Endothelial cell of umbilical vein (primary cell): ENCODE measurements around the gene PLXND1. TPM values are rescaled to one million over a fixed set of nuclear protein-coding genes. Genes with fewer than 3 reads are reported as not detected.
A peak's percentile ranks its signal among the peaks of the same experiment; 100 is the strongest.

ENCODE experiments used
- BruUV-seq: library from RNA; stranded (reverse); fragments of 400-500 nt; replicated peaks from 2 replicates; lab custom pipeline; 2021; lab: Mats Ljungman, UMichigan
- CTCF ChIA-PET: fragments of 300-600, 350-600 bp; sonication (Branson Sonifier 250); formaldehyde crosslinking; loops from one replicate; lab custom pipeline; 2021; ENCODE audit warnings: antibody characterized with exemption, inconsistent platforms; lab: Charles Lee
- POLR2A ChIA-PET: fragments of 300-600, 350-600 bp; sonication (Branson Sonifier 250); formaldehyde crosslinking; loops from one replicate; lab custom pipeline; 2021; ENCODE audit warnings: antibody characterized with exemption, inconsistent platforms; lab: Charles Lee
- DNase-seq: peaks from one replicate; pipeline ENCODE4 v3.0.0-alpha.2; 2011; ENCODE audit warnings: low read depth, low spot score
- FAIRE-seq: peaks from 2 replicates; lab custom pipeline; 2011; peaks lifted over from hg19 to GRCh38; lab: Jason Lieb, UNC
- H2AFZ ChIP-seq: 2 replicates; pipeline ENCODE4 v1.6.0; 2012; ENCODE audit warnings: low read depth, low read length, control low read depth, inconsistent platforms
- H3K27ac ChIP-seq: 2 replicates; pipeline ENCODE4 v1.5.1; 2011; ENCODE audit warnings: low read depth, mild to moderate bottlenecking, control low read depth, low read length, moderate library complexity; ENCODE audit not compliant: insufficient read depth
- H3K27me3 ChIP-seq, 2 experiments: 2 replicates each; pipeline versions ENCODE4 v1.6.0 to v1.6.1; 2011; ENCODE audit warnings: low read length in 2 of 2, mixed read lengths in 1 of 2; ENCODE audit not compliant: control insufficient read depth in 2 of 2, insufficient read depth in 2 of 2
- H3K36me3 ChIP-seq, 2 experiments: 2 replicates in 1 of 2; 3 replicates in 1 of 2; pipeline ENCODE4 v1.5.1; 2011; ENCODE audit warnings: low read length in 2 of 2, mild to moderate bottlenecking in 1 of 2, moderate library complexity in 1 of 2; ENCODE audit not compliant: control insufficient read depth in 2 of 2, insufficient read depth in 2 of 2; ENCODE audit errors: extremely low read depth in 1 of 2
- H3K4me1 ChIP-seq: 3 replicates; pipeline ENCODE4 v1.5.1; 2011; ENCODE audit warnings: mild to moderate bottlenecking, low read length; ENCODE audit not compliant: control insufficient read depth, insufficient read depth; ENCODE audit errors: extremely low read depth
- H3K4me2 ChIP-seq: 2 replicates; pipeline ENCODE4 v1.6.1; 2011; ENCODE audit warnings: low read length, control low read depth, mixed read lengths; ENCODE audit not compliant: insufficient read depth
- H3K4me3 ChIP-seq, 3 experiments: fragments of 200-600 bp in 1 of 3; sonication (generic), shearing (Covaris generic) in 1 of 3; replicated peaks in 1 of 3; 2 replicates each; pipeline ENCODE4 v1.5.1; 2011 to 2016; ENCODE audit warnings: control low read depth in 3 of 3, low read length in 3 of 3, mild to moderate bottlenecking in 2 of 3, inconsistent platforms in 1 of 3, low read depth in 1 of 3, moderate library complexity in 1 of 3; ENCODE audit not compliant: insufficient read depth in 1 of 3
- H3K79me2 ChIP-seq: 2 replicates; pipeline ENCODE4 v1.6.0; 2012; ENCODE audit warnings: low read length, inconsistent platforms; ENCODE audit not compliant: control insufficient read depth, insufficient read depth
- H3K9ac ChIP-seq: replicated peaks from 2 replicates; pipeline ENCODE3; 2011; ENCODE audit warnings: low read length, control low read depth; ENCODE audit not compliant: insufficient read depth; ENCODE audit errors: extremely low read depth
- H3K9me1 ChIP-seq: replicated peaks from 3 replicates; pipeline ENCODE4 v1.6.0; 2011; ENCODE audit warnings: mild to moderate bottlenecking, low read length; ENCODE audit not compliant: control insufficient read depth, insufficient read depth; ENCODE audit errors: extremely low read depth
- H3K9me3 ChIP-seq: replicated peaks from 2 replicates; pipeline ENCODE4 v1.5.1; 2012; ENCODE audit warnings: low read length, inconsistent platforms; ENCODE audit not compliant: control insufficient read depth, insufficient read depth
- H4K20me1 ChIP-seq: replicated peaks from 2 replicates; pipeline ENCODE3; 2011; ENCODE audit warnings: mild to moderate bottlenecking, low read length; ENCODE audit not compliant: control insufficient read depth, insufficient read depth; ENCODE audit errors: extremely low read depth
- FOS ChIP-seq: IDR thresholded peaks from 2 replicates; pipeline ENCODE4 v1.6.1; 2011; ENCODE audit warnings: mild to moderate bottlenecking, low read length, moderate library complexity, borderline replicate concordance; ENCODE audit not compliant: insufficient read depth
- GATA2 ChIP-seq: IDR thresholded peaks from 2 replicates; pipeline ENCODE4 v1.7.0; 2011; ENCODE audit warnings: low read depth, mild to moderate bottlenecking, moderate library complexity, mixed read lengths, low read length; ENCODE audit not compliant: insufficient read length, insufficient read depth
- dilution Hi-C: fragments of 300-500 bp; cut with MboI; formaldehyde crosslinking; loops from one replicate; pipeline ENCODE4 v1.15.0; 2019; ENCODE audit warnings: low sequenced_read_pairs; ENCODE audit not compliant: extremely low pct_ligation_motif_present
- intact Hi-C: fragments of 100-400 bp; cut with micrococcal nuclease; formaldehyde crosslinking; loops from one replicate; pipeline ENCODE4 v1.10.0; 2022
- polyA plus RNA-seq, 4 experiments: library from polyadenylated mRNA; depleted of rRNA in 3 of 4; stranded (reverse) in 3 of 4; unstranded in 1 of 4; fragments of >200 nt; gene quantifications; 2 replicates each; pipeline versions ENCODE4 v1.2.1 to v1.2.3, GENCODE V29; 2011 to 2012; ENCODE audit warnings: missing spikeins in 1 of 4
- total RNA-seq: library from RNA; stranded (reverse); gene quantifications from 2 replicates; pipeline ENCODE4 v1.2.3, GENCODE V29; 2021
- TF ChIP-seq, protein P1 (sequence below), 2 donors: IDR thresholded peaks; 1 replicate in 1 of 2; 2 replicates in 1 of 2; pipeline ENCODE4 v1.5.1; 2011; ENCODE audit warnings: low read length in 2 of 2, mild to moderate bottlenecking in 2 of 2, moderate library complexity in 2 of 2, control low read depth in 1 of 2, inconsistent platforms in 1 of 2, low read depth in 1 of 2; ENCODE audit not compliant: insufficient read depth in 1 of 2; ENCODE audit errors: extremely low read depth in 1 of 2

Gene PLXND1
- total and polyA plus RNA-seq, 2 donors (not counting 3 experiments of a cell fraction or from before 2014, with no cell fraction given) = 300 to 834 TPM

GRCh38 chr3:129593230-129593594, 13.3 kb downstream of the PLXND1 start:
- Histone ChIP-seq H3K9me1 (no peaks in the 10 kb centered on the region), H3K9ac (peak overlapping the region; percentile 5), H3K9me3 (no peaks in the 10 kb centered on the region), H3K4me3 (no peak overlapping the region), H3K27ac (peak overlapping the region; percentile 91), H3K4me2 (peak overlapping the region; percentile 12), H3K4me1 (peaks cover 82% of the 10 kb centered on the region), H3K27me3 (no peaks in the 10 kb centered on the region), H3K36me3 (peaks cover 0 to 4% of the 10 kb centered on the region in 2 experiments), H4K20me1 (no peaks in the 10 kb centered on the region), H3K79me2 (peaks cover 99% of the 10 kb centered on the region), H2AFZ (no peak overlapping the region)
- no peak for TF ChIP-seq FOS
- TF ChIP-seq, protein P1, sequence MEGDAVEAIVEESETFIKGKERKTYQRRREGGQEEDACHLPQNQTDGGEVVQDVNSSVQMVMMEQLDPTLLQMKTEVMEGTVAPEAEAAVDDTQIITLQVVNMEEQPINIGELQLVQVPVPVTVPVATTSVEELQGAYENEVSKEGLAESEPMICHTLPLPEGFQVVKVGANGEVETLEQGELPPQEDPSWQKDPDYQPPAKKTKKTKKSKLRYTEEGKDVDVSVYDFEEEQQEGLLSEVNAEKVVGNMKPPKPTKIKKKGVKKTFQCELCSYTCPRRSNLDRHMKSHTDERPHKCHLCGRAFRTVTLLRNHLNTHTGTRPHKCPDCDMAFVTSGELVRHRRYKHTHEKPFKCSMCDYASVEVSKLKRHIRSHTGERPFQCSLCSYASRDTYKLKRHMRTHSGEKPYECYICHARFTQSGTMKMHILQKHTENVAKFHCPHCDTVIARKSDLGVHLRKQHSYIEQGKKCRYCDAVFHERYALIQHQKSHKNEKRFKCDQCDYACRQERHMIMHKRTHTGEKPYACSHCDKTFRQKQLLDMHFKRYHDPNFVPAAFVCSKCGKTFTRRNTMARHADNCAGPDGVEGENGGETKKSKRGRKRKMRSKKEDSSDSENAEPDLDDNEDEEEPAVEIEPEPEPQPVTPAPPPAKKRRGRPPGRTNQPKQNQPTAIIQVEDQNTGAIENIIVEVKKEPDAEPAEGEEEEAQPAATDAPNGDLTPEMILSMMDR (IDR thresholded peaks at IDR 0.05; ENCODE audit: extremely low read depth in 1 of 2, insufficient read depth in 1 of 2, low read depth in 1 of 2, low read length in 2 of 2) = peak; percentile 16 to 26
- TF ChIP-seq GATA2 = no peak
- DNase-seq (no peak), FAIRE-seq (no peak)
- POLR2A ChIA-PET = interaction anchor here (1.2 to 2.8 kb wide), 3 partner anchors 10 to 153 kb away, joined by 3 to 10 read pairs (median 5); partner anchors contain the start of genes IFT122 and MBD4
- no TSS peak for BruUV-seq
- CTCF ChIA-PET = interaction anchor here (1.2 to 4.0 kb wide), 7 partner anchors 11 to 103 kb away, joined by 3 to 33 read pairs (median 4); partner anchors contain the start of gene PLXND1
- dilution Hi-C loops = no loop called here
- intact Hi-C loops = loop anchor here (2.0 kb wide), 1 partner anchor 14 kb away; the partner anchor contains the start of gene PLXND1
